OCI-LY1 (cell line): ENCODE measurements around the gene ENTPD1.

Source experiments
- H2AFZ ChIP-seq: fragments of 200-600 bp; sonication (generic), shearing (Covaris generic); 2 replicates; pipeline ENCODE4 v1.6.0; 2014; ENCODE audit warnings: antibody characterized with exemption, mild to moderate bottlenecking, low read length
- H3F3A ChIP-seq: fragments of 200-600 bp; sonication (generic), shearing (Covaris generic); 2 replicates; pipeline ENCODE4 v1.6.0; 2014; ENCODE audit warnings: mild to moderate bottlenecking, antibody characterized with exemption, low read length, moderate library complexity; ENCODE audit not compliant: insufficient read depth
- H3K27ac ChIP-seq: fragments of 200-600 bp; sonication (generic); 2 replicates; pipeline ENCODE4 v1.5.1; 2014; ENCODE audit warnings: low read length, mixed run types, mild to moderate bottlenecking, low read depth; ENCODE audit not compliant: poor library complexity, severe bottlenecking
- H3K27me3 ChIP-seq: fragments of 200-600 bp; sonication (generic); 2 replicates; pipeline ENCODE4 v1.6.0; 2014; ENCODE audit warnings: antibody characterized with exemption, mild to moderate bottlenecking, low read length, moderate library complexity; ENCODE audit not compliant: insufficient read depth
- H3K36me3 ChIP-seq: fragments of 200-600 bp; sonication (generic); 2 replicates; pipeline ENCODE4 v1.6.1; 2014; ENCODE audit warnings: mild to moderate bottlenecking, antibody characterized with exemption, low read length, moderate library complexity, mixed read lengths; ENCODE audit not compliant: insufficient read depth
- H3K4me1 ChIP-seq: fragments of 200-600 bp; sonication (generic); 2 replicates; pipeline ENCODE4 v1.5.1; 2014; ENCODE audit warnings: mild to moderate bottlenecking, low read length, moderate library complexity; ENCODE audit not compliant: insufficient read depth, severe bottlenecking
- H3K4me2 ChIP-seq: fragments of 200-600 bp; sonication (generic), shearing (Covaris generic); 2 replicates; pipeline ENCODE4 v1.6.1; 2014; ENCODE audit warnings: low read length
- H3K4me3 ChIP-seq: fragments of 200-600 bp; sonication (generic); 2 replicates; pipeline ENCODE4 v1.5.1; 2014; ENCODE audit warnings: low read length, low read depth, mild to moderate bottlenecking, mixed read lengths; ENCODE audit not compliant: poor library complexity, severe bottlenecking
- H3K79me2 ChIP-seq: fragments of 200-600 bp; shearing (Covaris generic); 2 replicates; pipeline ENCODE4 v1.6.1; 2016; ENCODE audit warnings: mixed run types, low read length, mixed read lengths; ENCODE audit not compliant: insufficient read depth
- H3K9ac ChIP-seq: fragments of 200-600 bp; sonication (generic), shearing (Covaris generic); 2 replicates; pipeline ENCODE4 v1.6.1; 2014; ENCODE audit warnings: mild to moderate bottlenecking, low read length, mixed read lengths
- H3K9me2 ChIP-seq: fragments of 200-600 bp; sonication (generic), shearing (Covaris generic); 2 replicates; pipeline ENCODE4 v1.6.1; 2014; ENCODE audit warnings: low read depth, mild to moderate bottlenecking, low read length, mixed read lengths
- H3K9me3 ChIP-seq: fragments of 200-600 bp; shearing (Covaris generic); 2 replicates; pipeline ENCODE4 v1.6.1; 2014; ENCODE audit warnings: low read length, mixed read lengths
- H4K20me1 ChIP-seq: fragments of 200-600 bp; sonication (generic), shearing (Covaris generic); 2 replicates; pipeline ENCODE4 v1.6.0; 2016; ENCODE audit warnings: mild to moderate bottlenecking, low read length; ENCODE audit not compliant: insufficient read depth
- CTCF ChIP-seq: fragments of 200-600 bp; sonication (generic), shearing (Covaris generic); IDR thresholded peaks from 2 replicates; pipeline ENCODE4 v1.5.1; 2017; ENCODE audit warnings: mild to moderate bottlenecking, antibody characterized with exemption, low read length, moderate library complexity, mixed read lengths
- EZH2 ChIP-seq: fragments of 200-600 bp; sonication (generic), shearing (Covaris generic); IDR thresholded peaks from 2 replicates; pipeline ENCODE4 v1.8.0; 2017; ENCODE audit warnings: borderline replicate concordance, mixed run types, mild to moderate bottlenecking, antibody characterized with exemption, low read length, moderate library complexity, mixed read lengths

The ENTPD1 gene

GRCh38 chr10:95809370-95810197 is 53.6 kb downstream of the ENTPD1 start:
- H3K9me3 ChIP-seq: no peaks in the 10 kb centered on the region
- H3K9me2 ChIP-seq: no peaks in the 10 kb centered on the region
- no peak overlapping the region for H3K4me3 ChIP-seq
- no peaks in the 10 kb centered on the region for H3K4me1 ChIP-seq
- H3K27me3 ChIP-seq: no peaks in the 10 kb centered on the region
- no peak overlapping the region for H3K27ac ChIP-seq
- H2AFZ ChIP-seq: no peak overlapping the region
- H3F3A ChIP-seq: no peaks in the 10 kb centered on the region
- H3K9ac ChIP-seq: no peak overlapping the region
- no peaks in the 10 kb centered on the region for H3K36me3 ChIP-seq
- H3K79me2 ChIP-seq: no peaks in the 10 kb centered on the region
- H4K20me1 ChIP-seq: no peaks in the 10 kb centered on the region
- TF ChIP-seq EZH2: no peak
- H3K4me2 ChIP-seq: no peak overlapping the region

- Histone ChIP-seq H3K4me1 (no peaks in the 10 kb centered on the region), H3K27me3 (no peaks in the 10 kb centered on the region), H3F3A (no peaks in the 10 kb centered on the region), H3K27ac (no peak overlapping the region), H3K36me3 (no peaks in the 10 kb centered on the region), H3K4me3 (no peak overlapping the region), H3K4me2 (no peak overlapping the region), H3K9me3 (no peaks in the 10 kb centered on the region), H2AFZ (no peak overlapping the region), H3K9ac (no peak overlapping the region), H3K9me2 (no peaks in the 10 kb centered on the region), H4K20me1 (no peaks in the 10 kb centered on the region), H3K79me2 (no peaks in the 10 kb centered on the region)
- TF ChIP-seq CTCF (no peak), EZH2 (no peak)
Measured at GRCh38 chr10:95810198-95810976, 54.4 kb downstream of the ENTPD1 start.

- H3F3A ChIP-seq: no peaks in the 10 kb centered on the region
- H3K4me3 ChIP-seq: no peak overlapping the region
- H3K4me2 ChIP-seq: no peak overlapping the region
- H4K20me1 ChIP-seq: no peaks in the 10 kb centered on the region
- H3K36me3 ChIP-seq: no peaks in the 10 kb centered on the region
- no peaks in the 10 kb centered on the region for H3K9me2 ChIP-seq
- H3K9ac ChIP-seq: no peak overlapping the region
- TF ChIP-seq CTCF (no peak), EZH2 (no peak)
- H3K27ac ChIP-seq: no peak overlapping the region
- H3K79me2 ChIP-seq: no peaks in the 10 kb centered on the region
- no peaks in the 10 kb centered on the region for H3K9me3 ChIP-seq
- no peaks in the 10 kb centered on the region for H3K27me3 ChIP-seq
- no peak overlapping the region for H2AFZ ChIP-seq
- no peaks in the 10 kb centered on the region for H3K4me1 ChIP-seq
Measured at GRCh38 chr10:95813054-95813685, 57.2 kb downstream of the ENTPD1 start.
